ENCODE measurements around the gene GUCA1A.

Gene GUCA1A

GRCh38 chr6:42227173-42227850 is 54.1 kb downstream of the GUCA1A start:
- H3K36me3 ChIP-seq (ENCODE audit: control insufficient read depth, insufficient read depth, low read length, severe bottlenecking) = no peaks in the 10 kb centered on the region
- H3K27me3 ChIP-seq (replicated peaks; ENCODE audit: control insufficient read depth, insufficient read depth, low read length) = no peaks in the 10 kb centered on the region
- H3K9me3 ChIP-seq (ENCODE audit: control insufficient read depth, low read length) = no peaks in the 10 kb centered on the region

GRCh38 chr6:42228305-42228704 is 55.1 kb downstream of the GUCA1A start:
- H3K9me3 ChIP-seq (ENCODE audit: control insufficient read depth, low read length) = no peaks in the 10 kb centered on the region
- H3K9ac ChIP-seq (ENCODE audit: low read length) = no peak overlapping the region
- H3K4me1 ChIP-seq (ENCODE audit: control insufficient read depth, insufficient read depth, low read length) = peaks cover 22% of the 10 kb centered on the region
- H3K27me3 ChIP-seq (replicated peaks; ENCODE audit: control insufficient read depth, insufficient read depth, low read length) = no peaks in the 10 kb centered on the region
- no peak for DNase-seq (ENCODE audit: low read depth)
- H3K4me3 ChIP-seq (ENCODE audit: low read length) = no peak overlapping the region
- no peaks in the 10 kb centered on the region for H3K36me3 ChIP-seq (ENCODE audit: control insufficient read depth, insufficient read depth, low read length, severe bottlenecking)

More at GRCh38 chr6:42227173-42227850, 54.1 kb downstream of the GUCA1A start:
- DNase-seq (ENCODE audit: low read depth) = no peak
- H3K9ac ChIP-seq (ENCODE audit: low read length) = no peak overlapping the region
- H3K4me1 ChIP-seq (ENCODE audit: control insufficient read depth, insufficient read depth, low read length) = peaks cover 22% of the 10 kb centered on the region
- no peak overlapping the region for H3K4me3 ChIP-seq (ENCODE audit: low read length)
